ENCODE results near the gene REM2.
"Not testable (repeated sequence)": the region's sequence is repeated elsewhere in the genome, so short reads cannot be mapped to it uniquely, and the experiment has no call there.

Gene REM2

GRCh38 chr14:22849212-22849819 lies 33.7 kb upstream of the REM2 start:
- DNase-seq = no peak

- no peak for DNase-seq
These were observed 31.9 kb upstream of the REM2 start for GRCh38 chr14:22850944-22851764.

GRCh38 chr14:22852178-22852577 lies 30.8 kb upstream of the REM2 start:
- DNase-seq = not testable (repeated sequence)

GRCh38 chr14:22852599-22852939 lies 30.5 kb upstream of the REM2 start:
- DNase-seq = no peak

GRCh38 chr14:22852940-22853767 lies 29.9 kb upstream of the REM2 start:
- peak; percentile 91 to 99 (median 94) for DNase-seq

- not testable (repeated sequence) for DNase-seq
These were observed 28.7 kb upstream of the REM2 start for GRCh38 chr14:22854296-22854695.

GRCh38 chr14:22854963-22855724 lies 27.9 kb upstream of the REM2 start:
- DNase-seq = no peak

GRCh38 chr14:22856428-22856827 lies 26.6 kb upstream of the REM2 start:
- DNase-seq = no peak

GRCh38 chr14:22860377-22860776 lies 22.6 kb upstream of the REM2 start:
- not testable (repeated sequence) for DNase-seq

GRCh38 chr14:22861651-22862050 lies 21.4 kb upstream of the REM2 start:
- no peak for DNase-seq

GRCh38 chr14:22864979-22865378 lies 18.0 kb upstream of the REM2 start:
- DNase-seq = no peak

GRCh38 chr14:22865424-22866405 lies 17.3 kb upstream of the REM2 start:
- DNase-seq = no peak

GRCh38 chr14:22866874-22867273 lies 16.1 kb upstream of the REM2 start:
- no peak for DNase-seq

GRCh38 chr14:22870811-22871223 lies 12.2 kb upstream of the REM2 start:
- no peak for DNase-seq

- peak; percentile 23 to 70 (median 40) for DNase-seq
These were observed 11.6 kb upstream of the REM2 start, which contains the start of gene LRP10 for GRCh38 chr14:22871224-22872032. Gene LRP10 (plus strand): TSS chr14:22871740. CDS start chr14:22872304, 564 bp downstream.

- DNase-seq = peak; percentile 24 to 60 (median 46)
These were observed 10.8 kb upstream of the REM2 start for GRCh38 chr14:22872033-22872832.

- no peak for DNase-seq
These were observed 10.0 kb upstream of the REM2 start for GRCh38 chr14:22872833-22873520.

GRCh38 chr14:22875003-22875747 lies 7.8 kb upstream of the REM2 start:
- DNase-seq = no peak
